ENCODE measurements around the gene ACADVL.

DNA sequence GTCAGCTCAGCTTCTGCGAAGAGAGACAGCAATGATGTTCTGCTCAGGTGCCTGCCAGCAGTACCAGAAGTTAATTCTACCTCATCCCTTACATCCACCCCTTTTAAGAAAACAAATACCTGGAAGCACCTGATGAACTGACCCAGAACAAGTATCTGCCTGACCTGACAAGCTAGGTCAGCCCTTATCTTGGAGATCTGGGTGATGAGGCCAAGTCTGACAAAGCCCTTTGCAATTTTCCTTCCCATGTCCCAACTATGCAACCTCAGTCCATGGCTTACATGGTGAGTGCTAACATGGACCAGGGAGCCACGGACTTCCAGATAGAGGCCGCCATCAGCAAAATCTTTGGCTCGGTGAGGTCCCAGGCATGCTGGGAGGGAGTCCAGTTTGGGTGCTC, 3.6 kb downstream of the ACADVL start:
- TF ChIP-seq, protein P1, sequence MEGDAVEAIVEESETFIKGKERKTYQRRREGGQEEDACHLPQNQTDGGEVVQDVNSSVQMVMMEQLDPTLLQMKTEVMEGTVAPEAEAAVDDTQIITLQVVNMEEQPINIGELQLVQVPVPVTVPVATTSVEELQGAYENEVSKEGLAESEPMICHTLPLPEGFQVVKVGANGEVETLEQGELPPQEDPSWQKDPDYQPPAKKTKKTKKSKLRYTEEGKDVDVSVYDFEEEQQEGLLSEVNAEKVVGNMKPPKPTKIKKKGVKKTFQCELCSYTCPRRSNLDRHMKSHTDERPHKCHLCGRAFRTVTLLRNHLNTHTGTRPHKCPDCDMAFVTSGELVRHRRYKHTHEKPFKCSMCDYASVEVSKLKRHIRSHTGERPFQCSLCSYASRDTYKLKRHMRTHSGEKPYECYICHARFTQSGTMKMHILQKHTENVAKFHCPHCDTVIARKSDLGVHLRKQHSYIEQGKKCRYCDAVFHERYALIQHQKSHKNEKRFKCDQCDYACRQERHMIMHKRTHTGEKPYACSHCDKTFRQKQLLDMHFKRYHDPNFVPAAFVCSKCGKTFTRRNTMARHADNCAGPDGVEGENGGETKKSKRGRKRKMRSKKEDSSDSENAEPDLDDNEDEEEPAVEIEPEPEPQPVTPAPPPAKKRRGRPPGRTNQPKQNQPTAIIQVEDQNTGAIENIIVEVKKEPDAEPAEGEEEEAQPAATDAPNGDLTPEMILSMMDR (conservative IDR thresholded peaks at IDR 0.05; ENCODE audit: low read depth, low read length) = no peak
- no peak for TF ChIP-seq POLR2A (IDR thresholded peaks at IDR 0.05; ENCODE audit: low read depth, low read length)
- TF ChIP-seq SMC3 (IDR thresholded peaks at IDR 0.05; ENCODE audit: low read depth, low read length) = no peak
- TF ChIP-seq, protein P2, sequence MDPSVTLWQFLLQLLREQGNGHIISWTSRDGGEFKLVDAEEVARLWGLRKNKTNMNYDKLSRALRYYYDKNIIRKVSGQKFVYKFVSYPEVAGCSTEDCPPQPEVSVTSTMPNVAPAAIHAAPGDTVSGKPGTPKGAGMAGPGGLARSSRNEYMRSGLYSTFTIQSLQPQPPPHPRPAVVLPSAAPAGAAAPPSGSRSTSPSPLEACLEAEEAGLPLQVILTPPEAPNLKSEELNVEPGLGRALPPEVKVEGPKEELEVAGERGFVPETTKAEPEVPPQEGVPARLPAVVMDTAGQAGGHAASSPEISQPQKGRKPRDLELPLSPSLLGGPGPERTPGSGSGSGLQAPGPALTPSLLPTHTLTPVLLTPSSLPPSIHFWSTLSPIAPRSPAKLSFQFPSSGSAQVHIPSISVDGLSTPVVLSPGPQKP (IDR thresholded peaks at IDR 0.05; ENCODE audit: borderline replicate concordance, low read depth, low read length) = no peak
- TF ChIP-seq MAZ (IDR thresholded peaks at IDR 0.05; ENCODE audit: borderline replicate concordance, low read depth, low read length) = no peak
- TF ChIP-seq MAFK (IDR thresholded peaks at IDR 0.05; ENCODE audit: low read depth, low read length) = no peak
- no peak for TF ChIP-seq CHD1 (IDR thresholded peaks at IDR 0.05; ENCODE audit: low read depth, low read length)
- TF ChIP-seq, protein P3, sequence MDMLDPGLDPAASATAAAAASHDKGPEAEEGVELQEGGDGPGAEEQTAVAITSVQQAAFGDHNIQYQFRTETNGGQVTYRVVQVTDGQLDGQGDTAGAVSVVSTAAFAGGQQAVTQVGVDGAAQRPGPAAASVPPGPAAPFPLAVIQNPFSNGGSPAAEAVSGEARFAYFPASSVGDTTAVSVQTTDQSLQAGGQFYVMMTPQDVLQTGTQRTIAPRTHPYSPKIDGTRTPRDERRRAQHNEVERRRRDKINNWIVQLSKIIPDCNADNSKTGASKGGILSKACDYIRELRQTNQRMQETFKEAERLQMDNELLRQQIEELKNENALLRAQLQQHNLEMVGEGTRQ (IDR thresholded peaks at IDR 0.05; ENCODE audit: low read depth, low read length) = no peak
- TF ChIP-seq RFX5 (IDR thresholded peaks at IDR 0.05; ENCODE audit: low read depth, low read length) = no peak
- TF ChIP-seq CEBPB (IDR thresholded peaks at IDR 0.05; ENCODE audit: low read depth, low read length) = no peak
- no peak for TF ChIP-seq RAD21 (IDR thresholded peaks at IDR 0.05; ENCODE audit: low read length)
- TF ChIP-seq RCOR1 (IDR thresholded peaks at IDR 0.05; ENCODE audit: insufficient replicate concordance, low read length) = no peak
- no peak for TF ChIP-seq NFE2L2 (IDR thresholded peaks at IDR 0.05; ENCODE audit: low read depth, low read length)

All from IMR-90 (cell line).